H1 (cell line): ENCODE data around the gene ZP2.

Source experiments
- ATF2 ChIP-seq: IDR thresholded peaks from 2 replicates; pipeline ENCODE4 v1.6.1; 2012; ENCODE audit warnings: low read length, inconsistent platforms
- CTCF ChIP-seq, 3 experiments: IDR thresholded peaks; 1 replicate in 2 of 3; 2 replicates in 1 of 3; pipeline versions ENCODE4 v1.5.1 to v1.6.1; 2011; ENCODE audit warnings: low read length in 3 of 3, mild to moderate bottlenecking in 3 of 3, inconsistent platforms in 2 of 3, low read depth in 1 of 3, moderate library complexity in 1 of 3; ENCODE audit not compliant: insufficient read depth in 1 of 3; ENCODE audit errors: control extremely low read depth in 1 of 3
- E2F6 ChIP-seq: IDR thresholded peaks from 2 replicates; pipeline ENCODE4 v1.6.1; 2012; ENCODE audit warnings: inconsistent platforms
- EZH2 ChIP-seq: fragments of 200-600 bp; sonication (generic); IDR thresholded peaks from 2 replicates; pipeline ENCODE4 v1.7.1; 2012; ENCODE audit warnings: low read depth, mild to moderate bottlenecking, moderate library complexity, low read length, inconsistent platforms; ENCODE audit not compliant: severe bottlenecking
- FOSL1 ChIP-seq: IDR thresholded peaks from 2 replicates; pipeline ENCODE4 v1.6.1; 2011; ENCODE audit warnings: mild to moderate bottlenecking, low read depth, low read length, moderate library complexity; ENCODE audit not compliant: insufficient read depth
- MAFK ChIP-seq: IDR thresholded peaks from 2 replicates; pipeline ENCODE4 v1.6.1; 2012; ENCODE audit warnings: low read depth, mild to moderate bottlenecking, improper control_type of control experiment, low read length
- NRF1 ChIP-seq: IDR thresholded peaks from 2 replicates; pipeline ENCODE4 v1.6.1; 2011; ENCODE audit warnings: mild to moderate bottlenecking, low read depth, low read length, improper control_type of control experiment
- POLR2A ChIP-seq, 2 experiments: IDR thresholded peaks; 1 replicate in 1 of 2; 2 replicates in 1 of 2; pipeline ENCODE4 v1.6.1; 2011; ENCODE audit warnings: low read depth in 2 of 2, low read length in 2 of 2, mild to moderate bottlenecking in 2 of 2; ENCODE audit errors: control extremely low read depth in 1 of 2
- POLR2AphosphoS5 ChIP-seq: IDR thresholded peaks from 2 replicates; pipeline ENCODE4 v1.6.1; 2011; ENCODE audit warnings: low read depth, low read length
- RNF2 ChIP-seq: fragments of 200-900, 300-1000 bp; sonication (generic); IDR thresholded peaks from 2 replicates; pipeline ENCODE4 v1.7.1; 2016; ENCODE audit warnings: borderline replicate concordance, low read depth, mild to moderate bottlenecking, antibody characterized with exemption, low read length; ENCODE audit not compliant: poor library complexity, severe bottlenecking; ENCODE audit errors: missing control alignments
- RXRA ChIP-seq: IDR thresholded peaks from 2 replicates; pipeline ENCODE4 v1.6.1; 2011; ENCODE audit warnings: low read depth, mild to moderate bottlenecking, low read length, moderate library complexity; ENCODE audit not compliant: insufficient read depth
- SIN3A ChIP-seq, 2 experiments: IDR thresholded peaks in 1 of 2; conservative IDR thresholded peaks in 1 of 2; 2 replicates each; pipeline ENCODE4 v1.6.1; 2011 to 2012; ENCODE audit warnings: low read length in 2 of 2, improper control_type of control experiment in 1 of 2, low read depth in 1 of 2, mild to moderate bottlenecking in 1 of 2
- SRF ChIP-seq: IDR thresholded peaks from 2 replicates; pipeline ENCODE4 v1.6.1; 2011; ENCODE audit warnings: mild to moderate bottlenecking, low read depth, low read length, moderate library complexity
- TBP ChIP-seq: IDR thresholded peaks from 2 replicates; pipeline ENCODE4 v1.6.1; 2011; ENCODE audit warnings: low read depth, low read length, improper control_type of control experiment

DNA sequence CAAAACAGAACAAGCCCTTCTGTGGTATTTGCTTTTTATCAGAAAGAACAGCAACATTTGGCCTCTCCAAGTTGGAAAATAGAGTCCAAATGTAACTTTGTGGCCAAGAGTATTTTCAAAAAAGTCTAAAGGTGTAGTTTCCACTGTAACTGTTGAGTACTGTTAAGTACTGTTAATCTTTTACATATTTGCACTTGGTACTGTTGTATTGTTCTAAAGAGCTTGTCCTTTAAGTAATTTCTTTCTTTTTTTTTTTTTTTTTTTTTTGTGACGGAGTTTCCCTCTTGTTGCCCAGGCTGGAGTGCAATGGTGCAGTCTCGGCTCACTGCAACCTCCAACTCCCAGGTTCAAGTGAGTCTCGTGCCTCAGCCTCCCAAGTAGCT, 31.4 kb downstream of the ZP2 start:
- no peak for TF ChIP-seq POLR2A (IDR thresholded peaks at IDR 0.05; ENCODE audit: control extremely low read depth in 1 of 2, low read depth in 2 of 2, low read length in 2 of 2)
- no peak for TF ChIP-seq SIN3A (conservative IDR thresholded peaks at IDR 0.05 in 1 of 2, IDR thresholded peaks at IDR 0.05 in 1 of 2; ENCODE audit: low read depth in 1 of 2, low read length in 2 of 2)
- no peak for TF ChIP-seq CTCF (IDR thresholded peaks at IDR 0.05; ENCODE audit: control extremely low read depth in 1 of 3, insufficient read depth in 1 of 3, low read depth in 1 of 3, low read length in 3 of 3)
- TF ChIP-seq ATF2, result no peak
- TF ChIP-seq TBP, result no peak
- no peak for TF ChIP-seq RXRA
- TF ChIP-seq EZH2, result no peak
- TF ChIP-seq FOSL1, result no peak
- TF ChIP-seq MAFK, result no peak
- no peak for TF ChIP-seq SRF
- no peak for TF ChIP-seq E2F6
- TF ChIP-seq RNF2, result no peak
- no peak for TF ChIP-seq POLR2AphosphoS5
- TF ChIP-seq NRF1, result no peak
